ENCODE measurements around the gene CFAP45. TPM values are rescaled to one million over a fixed set of nuclear protein-coding genes. Genes with fewer than 3 reads are reported as not detected.

CFAP45 gene
- total RNA-seq, 1 donor from 2014 or later = not detected

DNA sequence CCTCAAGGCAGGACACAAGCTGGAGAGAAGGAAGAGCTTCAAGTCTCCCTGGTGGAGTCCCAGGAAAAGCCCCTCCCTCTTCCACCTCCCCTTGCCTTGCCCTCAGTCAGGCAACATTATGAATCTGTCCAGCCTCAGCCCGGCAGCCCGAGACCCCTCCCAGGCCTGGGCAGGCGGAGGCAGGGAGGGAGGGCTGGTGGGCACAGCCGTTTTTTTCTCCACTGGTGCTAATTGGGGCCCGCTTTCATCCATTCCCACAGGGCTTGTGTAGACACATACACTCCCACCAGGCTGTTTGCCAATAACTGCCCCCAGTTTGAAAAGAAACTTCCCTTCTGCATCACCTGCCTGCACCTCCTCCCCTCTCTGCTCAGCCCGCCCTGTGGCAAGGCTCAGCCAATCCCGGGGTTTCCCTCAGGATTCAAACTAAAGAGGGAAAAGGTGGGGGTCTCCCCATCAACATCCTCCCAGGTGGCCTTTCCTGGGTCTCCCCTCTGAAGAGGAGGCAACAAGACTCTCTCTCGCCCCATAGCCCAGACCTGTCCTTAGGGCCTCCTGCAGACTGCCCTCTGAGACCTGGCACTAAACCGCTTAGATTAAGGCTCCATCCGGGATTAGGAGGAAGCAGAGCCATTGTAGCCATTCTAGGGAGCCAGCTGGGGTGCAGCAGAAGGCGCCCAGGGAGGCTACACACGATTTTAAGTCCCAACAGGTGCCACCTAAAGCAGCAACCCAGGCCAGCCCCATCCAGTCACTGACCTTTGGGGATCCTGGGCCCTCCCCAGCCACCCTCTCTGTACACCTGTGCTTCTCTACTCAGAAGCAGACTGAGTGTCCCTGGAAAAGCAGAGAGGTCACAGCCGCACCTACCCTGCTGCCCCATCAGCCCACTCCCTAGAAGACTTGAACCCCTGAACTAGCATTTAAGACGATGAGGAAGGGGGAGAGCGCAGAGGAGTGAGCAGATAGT is 41.9 kb upstream of the CFAP45 start:
- H3K9me3 Mint-ChIP-seq = no peaks in the 10 kb centered on the region

DNA sequence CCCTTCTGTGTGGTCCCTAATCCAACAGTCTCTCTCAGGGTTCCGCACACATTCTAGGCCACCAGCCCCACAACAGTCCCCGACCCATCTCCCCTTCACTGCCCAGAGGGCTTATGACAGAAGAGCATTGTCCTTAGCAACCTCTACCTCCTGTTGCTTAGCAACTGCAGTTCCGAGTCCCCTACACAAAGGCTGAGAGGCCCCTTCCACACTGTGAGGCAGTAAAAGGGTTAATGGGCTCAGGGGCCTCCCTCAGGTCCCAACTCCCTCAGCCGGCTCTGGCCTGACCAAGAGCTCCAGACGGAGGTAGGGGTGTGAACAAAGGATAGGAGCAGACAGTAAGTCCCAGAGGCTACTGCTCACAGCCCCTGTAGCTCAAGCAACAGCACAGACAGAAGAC is 41.2 kb upstream of the CFAP45 start:
- H3K27ac Mint-ChIP-seq (ENCODE audit: unreplicated experiment) = peak overlapping the region; percentile 12

More for the DNA sequence above, 41.9 kb upstream of the CFAP45 start:
- peaks cover 12% of the 10 kb centered on the region for H3K27me3 Mint-ChIP-seq (ENCODE audit: low read depth)
- DNase-seq (ENCODE audit: low read depth, low spot score) = no peak
- TF ChIP-seq, protein P1, sequence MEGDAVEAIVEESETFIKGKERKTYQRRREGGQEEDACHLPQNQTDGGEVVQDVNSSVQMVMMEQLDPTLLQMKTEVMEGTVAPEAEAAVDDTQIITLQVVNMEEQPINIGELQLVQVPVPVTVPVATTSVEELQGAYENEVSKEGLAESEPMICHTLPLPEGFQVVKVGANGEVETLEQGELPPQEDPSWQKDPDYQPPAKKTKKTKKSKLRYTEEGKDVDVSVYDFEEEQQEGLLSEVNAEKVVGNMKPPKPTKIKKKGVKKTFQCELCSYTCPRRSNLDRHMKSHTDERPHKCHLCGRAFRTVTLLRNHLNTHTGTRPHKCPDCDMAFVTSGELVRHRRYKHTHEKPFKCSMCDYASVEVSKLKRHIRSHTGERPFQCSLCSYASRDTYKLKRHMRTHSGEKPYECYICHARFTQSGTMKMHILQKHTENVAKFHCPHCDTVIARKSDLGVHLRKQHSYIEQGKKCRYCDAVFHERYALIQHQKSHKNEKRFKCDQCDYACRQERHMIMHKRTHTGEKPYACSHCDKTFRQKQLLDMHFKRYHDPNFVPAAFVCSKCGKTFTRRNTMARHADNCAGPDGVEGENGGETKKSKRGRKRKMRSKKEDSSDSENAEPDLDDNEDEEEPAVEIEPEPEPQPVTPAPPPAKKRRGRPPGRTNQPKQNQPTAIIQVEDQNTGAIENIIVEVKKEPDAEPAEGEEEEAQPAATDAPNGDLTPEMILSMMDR (conservative IDR thresholded peaks at IDR 0.05) = no peak
- peaks cover 2% of the 10 kb centered on the region for H3K36me3 Mint-ChIP-seq (ENCODE audit: low read depth)
- H3K27ac Mint-ChIP-seq (ENCODE audit: unreplicated experiment) = peak overlapping the region; percentile 83
- peaks cover 57% of the 10 kb centered on the region for H3K4me1 Mint-ChIP-seq
- peak overlapping the region; percentile 74 for H3K4me3 Mint-ChIP-seq

DNA sequence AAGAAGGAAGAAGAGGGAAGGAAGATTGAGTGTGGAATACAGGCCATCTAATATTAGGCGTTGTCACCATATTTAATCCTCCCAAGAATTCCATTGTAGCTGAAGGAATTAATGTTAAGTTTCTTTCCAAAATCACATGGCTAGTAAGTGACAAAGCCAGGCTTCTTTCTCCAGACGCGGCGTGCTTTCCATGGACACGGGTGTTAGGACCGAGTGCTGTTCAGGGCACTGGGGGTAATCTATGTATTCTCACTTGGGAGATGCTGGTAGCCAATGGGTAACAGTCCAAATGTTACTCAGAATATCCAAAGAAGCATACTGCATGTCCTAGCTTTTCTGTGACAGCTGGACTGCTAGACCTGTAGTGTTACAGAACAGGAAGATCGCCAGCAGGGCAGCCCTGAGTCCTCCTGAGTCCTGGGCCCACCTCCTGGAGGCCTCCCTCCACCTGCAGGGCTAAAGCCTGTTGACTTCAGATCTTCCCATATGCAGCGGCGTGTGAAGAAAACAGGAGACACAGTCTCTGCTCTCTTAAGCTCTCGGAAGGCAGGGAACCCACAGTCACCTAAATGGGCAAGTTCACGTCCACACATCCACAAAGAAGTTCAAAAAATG is 40.1 kb upstream of the CFAP45 start:
- H3K9me3 Mint-ChIP-seq = no peaks in the 10 kb centered on the region
- DNase-seq (ENCODE audit: low read depth, low spot score) = no peak
- H3K36me3 Mint-ChIP-seq (ENCODE audit: low read depth) = peaks cover 2% of the 10 kb centered on the region
- peak overlapping the region; percentile 4 for H3K4me3 Mint-ChIP-seq
- no peak overlapping the region for H3K27ac Mint-ChIP-seq (ENCODE audit: unreplicated experiment)
- TF ChIP-seq, protein P1 (conservative IDR thresholded peaks at IDR 0.05) = no peak
- peaks cover 5% of the 10 kb centered on the region for H3K27me3 Mint-ChIP-seq (ENCODE audit: low read depth)
- peaks cover 51% of the 10 kb centered on the region for H3K4me1 Mint-ChIP-seq

More for the DNA sequence above, 41.2 kb upstream of the CFAP45 start:
- Mint-ChIP-seq H3K36me3 (ENCODE audit: low read depth) (peaks cover 2% of the 10 kb centered on the region), H3K4me1 (peaks cover 59% of the 10 kb centered on the region), H3K27me3 (ENCODE audit: low read depth) (peaks cover 7% of the 10 kb centered on the region), H3K9me3 (no peaks in the 10 kb centered on the region), H3K4me3 (peak overlapping the region; percentile 61)
- TF ChIP-seq, protein P1 (conservative IDR thresholded peaks at IDR 0.05) = no peak
- no peak for DNase-seq (ENCODE audit: low read depth, low spot score)

DNA sequence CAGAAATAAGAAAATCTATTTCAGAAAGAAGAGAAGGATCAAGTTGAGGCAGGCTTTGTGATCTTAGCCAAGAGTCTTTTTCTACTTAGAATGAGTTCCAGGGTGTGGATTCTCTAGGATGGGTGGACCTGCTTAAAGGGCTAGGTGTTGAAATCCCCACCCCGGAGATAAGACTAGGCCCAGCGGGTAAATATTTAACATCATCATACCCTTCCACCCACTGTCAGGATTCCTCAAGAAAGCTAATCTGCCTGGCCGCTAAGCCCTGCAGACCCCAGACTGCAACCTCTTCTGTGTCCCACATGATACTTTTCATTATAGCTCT is 39.7 kb upstream of the CFAP45 start:
- Mint-ChIP-seq H3K4me3 (no peak overlapping the region), H3K27me3 (ENCODE audit: low read depth) (peaks cover 1% of the 10 kb centered on the region), H3K4me1 (peaks cover 47% of the 10 kb centered on the region), H3K36me3 (ENCODE audit: low read depth) (peaks cover 2% of the 10 kb centered on the region), H3K27ac (ENCODE audit: unreplicated experiment) (peak overlapping the region; percentile 58), H3K9me3 (no peaks in the 10 kb centered on the region)
- TF ChIP-seq, protein P1 (conservative IDR thresholded peaks at IDR 0.05) = no peak
- DNase-seq (ENCODE audit: low read depth, low spot score) = no peak

DNA sequence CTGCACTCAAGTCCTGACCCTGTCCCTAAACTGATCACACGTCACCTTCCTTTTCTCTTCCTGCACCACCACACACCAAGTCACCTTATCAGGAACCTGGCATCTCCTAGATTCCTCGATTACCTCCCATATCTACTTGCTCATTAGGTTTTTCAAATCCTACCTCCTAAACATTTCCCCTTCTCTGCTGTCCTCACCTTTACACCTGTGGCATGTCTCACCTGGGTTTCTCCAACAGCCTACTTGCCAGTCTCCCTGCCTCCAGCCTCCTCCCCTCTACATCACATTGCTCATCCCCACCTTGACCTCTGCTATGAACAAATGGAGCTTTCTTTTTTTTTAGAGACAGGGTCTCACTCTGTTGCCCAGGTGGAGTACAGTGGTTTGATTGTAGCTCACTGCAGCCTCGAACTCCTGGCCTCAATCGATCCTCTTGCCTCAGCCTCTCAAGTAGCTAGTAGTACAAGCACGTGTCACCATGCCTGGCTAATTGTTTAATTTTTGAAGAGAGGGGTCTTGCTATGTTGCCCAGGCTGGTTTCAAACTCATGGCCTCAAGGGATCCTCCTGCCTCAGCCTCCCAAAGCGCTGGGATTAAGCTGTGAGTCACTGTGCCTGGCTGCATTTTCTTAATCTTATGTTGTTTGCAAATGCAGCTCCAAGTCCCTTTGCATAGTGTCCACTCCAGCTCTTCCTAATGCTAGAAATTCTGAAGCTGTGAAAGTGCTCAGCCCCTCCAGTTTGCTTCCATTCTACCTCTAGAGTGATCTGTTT is 39.1 kb upstream of the CFAP45 start:
- peak overlapping the region; percentile 87 for H3K27ac Mint-ChIP-seq (ENCODE audit: unreplicated experiment)
- H3K27me3 Mint-ChIP-seq (ENCODE audit: low read depth) = no peaks in the 10 kb centered on the region
- H3K36me3 Mint-ChIP-seq (ENCODE audit: low read depth) = peaks cover 2% of the 10 kb centered on the region
- H3K4me1 Mint-ChIP-seq = peaks cover 44% of the 10 kb centered on the region
- no peak for DNase-seq (ENCODE audit: low read depth, low spot score)
- no peaks in the 10 kb centered on the region for H3K9me3 Mint-ChIP-seq
- TF ChIP-seq, protein P1 (conservative IDR thresholded peaks at IDR 0.05) = no peak
- H3K4me3 Mint-ChIP-seq = no peak overlapping the region
